OCI-LY1 (cell line): ENCODE measurements around the gene ARCN1.

Source experiments
- CTCF ChIP-seq: fragments of 200-600 bp; sonication (generic), shearing (Covaris generic); IDR thresholded peaks from 2 replicates; pipeline ENCODE4 v1.5.1; 2017; ENCODE audit warnings: mild to moderate bottlenecking, antibody characterized with exemption, low read length, moderate library complexity, mixed read lengths
- EZH2 ChIP-seq: fragments of 200-600 bp; sonication (generic), shearing (Covaris generic); IDR thresholded peaks from 2 replicates; pipeline ENCODE4 v1.8.0; 2017; ENCODE audit warnings: borderline replicate concordance, mixed run types, mild to moderate bottlenecking, antibody characterized with exemption, low read length, moderate library complexity, mixed read lengths

DNA sequence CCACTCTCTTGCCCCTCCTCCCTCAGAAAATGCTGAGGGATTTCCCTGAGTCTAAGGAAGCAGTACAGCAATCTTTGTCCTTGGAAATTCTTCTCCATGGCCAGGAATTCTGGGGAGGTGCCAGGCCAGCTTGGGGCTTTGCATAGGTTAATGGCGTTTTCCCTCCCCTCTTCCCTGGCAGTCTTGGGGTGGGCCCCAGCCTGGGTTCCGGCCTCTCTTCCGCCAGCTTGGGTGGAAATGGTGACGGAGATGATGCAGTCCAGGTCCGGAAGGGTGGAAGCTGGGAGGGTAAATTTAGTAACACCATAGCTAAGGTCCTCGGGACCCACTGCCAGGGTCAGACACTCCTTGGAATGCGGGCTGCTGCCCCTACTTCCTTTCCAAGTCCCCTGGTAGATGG is 40.2 kb downstream of the ARCN1 start:
- no peak for TF ChIP-seq CTCF
- TF ChIP-seq EZH2: no peak
